H1 (cell line): ENCODE data around the gene EFHC1.

Experiments used
- CTCF ChIP-seq, 3 experiments: IDR thresholded peaks; 1 replicate in 2 of 3; 2 replicates in 1 of 3; pipeline versions ENCODE4 v1.5.1 to v1.6.1; 2011; ENCODE audit warnings: low read length in 3 of 3, mild to moderate bottlenecking in 3 of 3, inconsistent platforms in 2 of 3, low read depth in 1 of 3, moderate library complexity in 1 of 3; ENCODE audit not compliant: insufficient read depth in 1 of 3; ENCODE audit errors: control extremely low read depth in 1 of 3
- EZH2 ChIP-seq: fragments of 200-600 bp; sonication (generic); IDR thresholded peaks from 2 replicates; pipeline ENCODE4 v1.7.1; 2012; ENCODE audit warnings: low read depth, mild to moderate bottlenecking, moderate library complexity, low read length, inconsistent platforms; ENCODE audit not compliant: severe bottlenecking
- HDAC6 ChIP-seq: IDR thresholded peaks from one replicate; pipeline ENCODE4 v1.7.1; 2012; ENCODE audit warnings: low read depth, mild to moderate bottlenecking, inconsistent platforms, low read length, moderate library complexity
- JUN ChIP-seq: IDR thresholded peaks from 2 replicates; pipeline ENCODE4 v1.6.1; 2011; ENCODE audit warnings: low read depth, mild to moderate bottlenecking, improper control_type of control experiment, low read length
- PHF8 ChIP-seq: fragments of 200-600 bp; sonication (generic); conservative IDR thresholded peaks from 2 replicates; pipeline ENCODE4 v1.7.1; 2012; ENCODE audit warnings: low read depth, mild to moderate bottlenecking, inconsistent platforms, low read length, moderate library complexity
- RFX5 ChIP-seq: IDR thresholded peaks from 2 replicates; pipeline ENCODE4 v1.6.1; 2011; ENCODE audit warnings: low read depth, low read length, improper control_type of control experiment, borderline replicate concordance
- SUZ12 ChIP-seq: fragments of 200-600 bp; sonication (generic); IDR thresholded peaks from 2 replicates; pipeline ENCODE4 v1.6.1; 2012; ENCODE audit warnings: mild to moderate bottlenecking, inconsistent platforms, low read length, moderate library complexity, mixed read lengths
- TCF12 ChIP-seq: IDR thresholded peaks from 2 replicates; pipeline ENCODE4 v1.6.1; 2011; ENCODE audit warnings: low read depth, mild to moderate bottlenecking, low read length
- TEAD4 ChIP-seq: IDR thresholded peaks from 2 replicates; pipeline ENCODE4 v1.6.1; 2012; ENCODE audit warnings: low read depth, low read length, inconsistent platforms, mixed read lengths

GRCh38 chr6:52390361-52390727 is 29.8 kb upstream of the EFHC1 start:
- TF ChIP-seq TEAD4 (no peak), HDAC6 (no peak), CTCF (IDR thresholded peaks at IDR 0.05; ENCODE audit: control extremely low read depth in 1 of 3, insufficient read depth in 1 of 3, low read depth in 1 of 3, low read length in 3 of 3) (no peak), RFX5 (no peak), PHF8 (no peak), SUZ12 (no peak), TCF12 (no peak), EZH2 (no peak), JUN (no peak)
